Activated CD4-positive, alpha-beta T cell treated with anti-CD3 and anti-CD28 coated beads, Interleukin-2, amount 50 U/mL, for 48 hours (primary cell): ENCODE results near the gene YBX2.

Experiments
- DNase-seq, 2 experiments: peaks; one replicate each; pipeline ENCODE4 v3.0.0-alpha.2; 2020

YBX2 gene

DNA sequence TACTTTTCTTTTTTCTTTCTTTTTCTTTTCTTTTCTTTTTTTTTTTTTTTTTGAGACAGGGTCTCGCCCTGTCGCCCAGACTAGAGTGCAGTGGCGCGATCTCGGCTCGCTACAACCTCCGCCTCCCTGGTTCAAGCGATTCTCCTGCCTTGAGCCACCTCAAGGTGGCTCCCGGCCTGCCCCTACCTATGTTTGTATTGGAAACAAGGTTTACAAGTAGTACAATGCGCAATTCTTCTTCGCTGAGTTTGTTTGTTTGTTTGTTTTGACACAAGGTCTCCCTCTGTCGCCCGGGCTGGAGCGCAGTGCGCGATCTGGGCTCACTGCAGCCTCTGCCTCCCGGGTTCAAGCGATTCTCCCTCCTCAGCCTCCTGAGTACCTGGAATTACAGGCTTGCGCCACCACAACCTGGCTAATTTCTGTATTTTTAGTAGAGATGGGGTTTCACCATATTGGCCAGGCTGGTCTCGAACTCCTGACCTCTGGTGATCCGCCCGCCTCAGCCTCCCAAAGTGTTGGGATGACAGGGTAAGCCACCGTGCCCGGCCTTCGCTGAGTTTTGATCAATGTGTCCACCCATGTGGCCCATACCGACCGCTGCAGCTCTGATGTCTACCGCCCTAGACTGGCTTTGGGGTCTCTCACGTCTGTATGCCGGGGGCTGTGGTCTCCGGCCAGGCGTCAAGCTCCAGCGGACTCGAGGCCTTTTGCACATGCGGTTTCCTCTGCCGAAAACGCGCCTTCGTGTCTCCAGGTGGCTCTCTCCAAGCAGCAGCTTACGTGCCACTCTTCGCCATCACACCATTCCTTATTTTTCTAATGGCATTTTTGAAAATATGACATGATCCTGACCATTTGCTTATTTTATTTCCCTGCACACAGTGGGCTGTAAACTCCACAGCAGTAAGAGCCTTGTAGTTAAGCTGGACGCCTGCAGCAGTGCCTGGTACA is 1.1 kb upstream of the YBX2 start:
- no peak for DNase-seq

DNA sequence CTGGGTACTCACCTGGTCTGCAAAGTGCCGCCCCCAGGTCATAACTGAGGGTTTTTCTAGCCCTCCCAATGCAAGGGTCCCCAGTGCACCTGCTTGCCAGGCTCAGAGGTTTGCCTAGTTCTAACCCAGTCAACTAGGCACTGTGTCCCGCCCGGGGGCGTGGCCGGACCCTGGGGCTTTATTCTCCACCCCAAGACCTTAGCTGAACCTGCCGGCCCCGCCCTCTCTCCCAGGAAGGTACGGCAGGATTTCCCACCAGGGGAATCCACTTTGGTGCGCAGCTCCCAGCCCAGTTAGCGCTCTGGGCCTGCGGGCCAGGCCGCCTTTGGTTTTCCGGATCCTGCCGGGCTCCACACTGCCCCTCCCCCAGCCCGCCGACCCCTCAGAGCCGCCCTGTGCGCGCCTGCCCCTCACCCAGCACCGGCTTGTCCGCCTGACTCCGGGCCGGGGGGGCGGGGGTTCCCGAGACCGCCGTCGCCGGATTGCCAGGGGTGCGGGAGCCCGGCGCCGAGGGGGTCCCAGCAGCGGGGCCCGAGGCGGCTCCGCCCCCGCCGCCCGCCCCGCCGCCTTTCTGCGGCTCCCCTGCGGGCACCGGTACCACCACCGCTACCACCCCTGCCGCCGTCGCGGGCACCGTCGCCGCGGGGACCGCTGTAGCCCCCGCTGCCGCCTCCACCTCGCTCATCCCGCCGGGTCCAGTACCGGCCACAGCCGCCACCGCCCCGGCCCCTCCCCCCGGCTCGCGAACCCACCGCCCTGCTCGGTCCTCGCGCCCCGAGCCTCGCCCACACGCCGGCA is 424 bp downstream of the YBX2 start:
- no peak for DNase-seq

DNA sequence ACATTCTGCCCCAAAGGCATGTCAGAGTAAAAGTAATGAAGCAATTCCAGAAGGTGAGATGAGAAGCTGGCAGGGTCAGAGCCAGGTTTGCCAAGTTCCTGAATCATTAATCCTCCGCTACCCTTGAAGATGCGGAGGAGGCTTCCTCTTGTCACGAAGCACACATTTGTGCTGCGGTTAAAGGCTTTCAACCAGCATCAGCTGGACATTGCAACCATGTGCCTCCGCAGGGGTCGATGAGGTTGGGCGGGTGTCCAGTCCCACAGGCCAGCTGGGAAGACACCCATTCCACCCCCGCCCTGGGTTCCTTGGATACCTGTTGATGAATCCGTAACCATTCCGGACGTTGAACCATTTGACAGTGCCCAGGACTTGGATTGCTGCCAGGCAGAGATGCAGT is 1.3 kb downstream of the YBX2 start:
- no peak for DNase-seq

DNA sequence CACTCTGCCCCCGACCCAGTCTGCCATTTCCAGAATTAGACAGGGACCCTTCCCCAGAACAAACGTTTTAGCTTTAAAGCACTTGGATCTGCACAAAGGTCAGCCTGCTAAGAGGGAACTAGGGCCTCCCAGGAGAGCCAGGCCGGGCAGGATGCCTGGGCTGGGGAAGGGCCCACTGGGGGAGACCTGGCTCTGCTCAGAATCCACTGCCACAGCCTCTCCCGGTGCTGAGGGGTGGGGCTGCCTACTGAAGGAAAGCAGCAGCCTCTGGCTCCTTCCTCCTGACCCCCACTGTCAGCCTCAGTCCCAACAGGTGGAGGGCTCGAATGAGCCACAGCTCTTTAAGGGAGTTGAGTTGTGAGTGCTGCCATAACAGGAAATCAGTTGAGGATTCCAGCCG is 1.7 kb downstream of the YBX2 start:
- no peak for DNase-seq

GRCh38 chr17:7292194-7292593 is 2.2 kb downstream of the YBX2 start:
- no peak for DNase-seq

DNA sequence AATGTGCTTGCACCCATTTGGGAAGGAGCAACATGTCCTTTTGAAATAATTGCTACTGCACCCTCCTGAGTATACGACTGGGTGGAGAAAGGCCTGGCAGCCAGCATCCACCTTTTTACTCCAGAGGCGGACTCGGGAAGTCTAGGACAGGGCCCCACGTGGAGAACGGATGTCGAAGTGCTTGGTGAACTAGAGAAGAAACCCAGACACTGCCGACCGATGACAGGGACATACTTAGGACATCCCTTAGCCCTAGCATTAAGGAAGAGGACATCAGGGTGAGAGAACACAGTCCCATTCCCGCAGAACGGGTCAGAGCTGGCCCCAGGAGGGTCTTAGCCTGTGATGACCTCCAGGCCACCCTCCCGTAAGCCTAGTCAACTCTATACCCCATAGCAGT is 3.8 kb downstream of the YBX2 start:
- DNase-seq, result no peak

- no peak for DNase-seq
Measured at GRCh38 chr17:7290166-7290565, 4.3 kb downstream of the YBX2 start.

DNA sequence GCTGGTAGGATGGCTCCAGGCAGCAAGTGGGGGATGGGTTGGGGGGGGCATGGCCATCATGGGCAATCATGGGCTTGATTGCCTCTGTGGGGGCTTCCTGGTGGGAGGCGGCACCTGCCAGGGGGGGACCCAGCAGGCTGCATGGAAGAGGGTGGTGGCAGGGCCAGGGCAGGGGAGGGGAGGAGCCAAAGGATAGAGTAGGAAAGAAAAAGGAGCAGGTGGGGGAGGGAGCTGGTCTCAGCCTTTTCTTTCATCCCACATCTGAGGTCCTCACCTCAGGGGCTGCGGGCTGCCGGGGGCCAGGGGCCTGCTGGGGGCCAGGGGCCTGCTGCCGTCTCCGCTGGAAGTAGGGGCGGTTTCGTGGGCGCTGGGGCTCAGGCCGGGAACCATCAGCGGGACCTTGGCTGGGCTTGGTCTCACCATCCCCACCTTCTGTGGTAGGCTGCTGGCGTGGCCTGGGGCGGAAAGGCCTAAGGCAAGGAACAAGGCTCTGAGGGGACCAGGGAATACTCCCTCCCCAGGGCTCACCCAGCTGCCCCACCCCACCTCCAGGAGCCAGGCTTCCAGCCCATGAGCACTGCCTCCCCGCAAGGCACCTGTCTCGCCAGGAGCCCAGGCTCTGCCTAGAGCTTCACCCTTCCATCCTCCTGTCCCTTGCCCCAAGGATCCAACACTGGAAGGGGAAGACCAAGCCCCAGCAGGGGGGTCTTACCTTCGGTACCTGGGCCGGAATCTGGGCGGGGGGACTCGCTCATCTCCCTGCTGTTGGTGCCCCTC is 5.0 kb downstream of the YBX2 start:
- DNase-seq, result no peak

DNA sequence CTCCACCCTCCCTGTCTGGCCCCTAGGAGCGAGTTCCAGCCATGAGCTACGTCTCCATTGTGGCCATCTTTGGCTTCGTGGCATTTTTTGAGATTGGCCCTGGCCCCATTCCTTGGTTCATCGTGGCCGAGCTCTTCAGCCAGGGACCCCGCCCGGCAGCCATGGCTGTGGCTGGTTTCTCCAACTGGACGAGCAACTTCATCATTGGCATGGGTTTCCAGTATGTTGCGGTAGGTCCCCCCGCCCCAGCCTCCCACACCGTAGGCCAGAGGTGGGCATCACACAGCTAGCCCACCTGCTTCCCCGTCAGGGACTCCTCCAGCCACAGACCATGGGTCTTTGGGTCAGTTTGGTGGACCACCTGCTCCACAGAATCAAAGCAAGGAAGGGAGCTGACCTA is 8.8 kb downstream of the YBX2 start:
- DNase-seq, result no peak

GRCh38 chr17:7284911-7285310 is 9.5 kb downstream of the YBX2 start:
- DNase-seq, result no peak

DNA sequence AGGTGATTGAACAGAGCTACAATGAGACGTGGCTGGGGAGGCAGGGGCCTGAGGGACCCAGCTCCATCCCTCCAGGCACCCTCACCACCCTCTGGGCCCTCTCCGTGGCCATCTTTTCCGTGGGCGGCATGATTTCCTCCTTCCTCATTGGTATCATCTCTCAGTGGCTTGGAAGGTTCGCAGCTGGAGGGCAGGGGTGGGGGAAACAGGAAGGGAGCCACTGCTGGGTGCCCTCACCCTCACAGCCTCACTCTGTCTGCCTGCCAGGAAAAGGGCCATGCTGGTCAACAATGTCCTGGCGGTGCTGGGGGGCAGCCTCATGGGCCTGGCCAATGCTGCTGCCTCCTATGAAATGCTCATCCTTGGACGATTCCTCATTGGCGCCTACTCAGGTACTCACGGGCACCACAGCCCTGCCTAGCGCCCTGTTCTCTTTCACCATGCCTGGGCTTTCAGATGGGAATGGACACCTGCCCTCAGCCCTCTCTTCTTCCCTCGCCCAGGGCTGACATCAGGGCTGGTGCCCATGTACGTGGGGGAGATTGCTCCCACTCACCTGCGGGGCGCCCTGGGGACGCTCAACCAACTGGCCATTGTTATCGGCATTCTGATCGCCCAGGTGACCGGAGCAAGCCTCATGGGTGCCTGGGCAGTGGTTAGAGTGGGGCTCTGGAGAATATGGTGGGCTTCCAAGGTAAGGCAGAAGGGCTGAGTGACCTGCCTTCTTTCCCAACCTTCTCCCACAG is 10.8 kb downstream of the YBX2 start:
- DNase-seq, result no peak

- no peak for DNase-seq
Measured at GRCh38 chr17:7282752-7283321, 11.6 kb downstream of the YBX2 start.

DNA sequence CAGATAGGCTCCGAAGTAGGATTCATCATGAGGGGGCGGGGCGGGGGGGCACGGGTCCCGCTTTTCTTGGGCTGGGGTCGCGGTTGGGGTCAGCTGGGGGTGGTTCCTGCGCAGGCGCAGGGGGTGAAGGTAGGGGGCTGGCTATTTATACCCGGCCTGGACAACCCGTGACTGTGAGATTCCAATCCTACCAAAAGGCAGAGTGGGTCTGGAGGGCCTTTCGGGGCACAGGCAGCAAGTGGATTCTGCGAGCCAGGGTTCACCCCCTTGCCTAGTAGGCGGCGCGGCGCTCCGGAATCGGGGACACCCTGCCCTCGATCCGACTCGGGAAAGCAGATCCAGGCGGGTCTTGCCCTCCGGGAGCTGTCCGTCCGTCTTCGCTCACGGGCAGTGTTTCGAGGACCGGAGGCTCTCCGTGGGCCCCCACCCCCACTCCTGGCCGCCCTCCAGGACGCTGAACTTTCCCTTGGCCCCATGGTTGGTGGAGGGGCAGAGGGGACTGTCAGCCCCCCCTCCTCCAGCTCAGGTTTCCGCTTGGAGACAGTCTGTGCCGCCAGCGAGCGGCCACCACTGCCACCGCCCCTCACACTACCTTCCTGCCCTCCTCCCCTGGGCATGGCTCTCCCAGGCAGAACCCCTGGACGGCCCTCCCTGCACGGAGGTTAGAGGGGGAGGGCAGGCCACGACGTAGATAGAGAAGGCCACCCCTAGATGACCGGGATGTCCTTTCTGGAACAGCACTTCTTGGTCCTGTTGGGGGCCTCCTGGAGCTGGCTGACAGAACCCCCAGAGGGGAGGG is 12.3 kb downstream of the YBX2 start:
- no peak for DNase-seq

GRCh38 chr17:7281074-7281952 is 13.1 kb downstream of the YBX2 start, which contains the start of gene SLC2A4:
SLC2A4 (plus strand) TSS chr17:7281718; CDS start chr17:7281935, 217 bp downstream.
- peak; percentile 93 to 94 for DNase-seq

GRCh38 chr17:7280519-7281073 is 13.8 kb downstream of the YBX2 start:
- DNase-seq, result peak; percentile 86 to 90

- DNase-seq, result no peak
Measured at GRCh38 chr17:7279448-7279847, 15.0 kb downstream of the YBX2 start.

DNA sequence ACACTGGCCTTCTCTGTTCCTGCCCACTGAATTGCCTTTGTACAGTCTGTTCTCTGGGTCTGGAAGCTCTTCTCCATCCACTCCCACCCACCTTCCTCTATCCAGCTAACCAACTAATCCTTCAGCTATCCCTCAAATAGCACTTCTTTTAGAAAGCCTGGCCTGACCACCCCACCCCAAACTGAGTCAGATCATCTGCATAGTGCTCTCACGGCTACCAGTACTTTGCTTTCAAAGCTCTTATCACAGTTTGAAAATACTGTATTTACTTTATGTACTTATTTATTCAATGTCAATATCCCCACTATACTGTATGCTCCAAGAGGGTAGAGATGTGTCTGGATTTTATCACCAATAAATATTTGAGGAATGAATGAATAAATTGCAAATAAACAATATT is 27.7 kb downstream of the YBX2 start:
- DNase-seq, result no peak

DNA sequence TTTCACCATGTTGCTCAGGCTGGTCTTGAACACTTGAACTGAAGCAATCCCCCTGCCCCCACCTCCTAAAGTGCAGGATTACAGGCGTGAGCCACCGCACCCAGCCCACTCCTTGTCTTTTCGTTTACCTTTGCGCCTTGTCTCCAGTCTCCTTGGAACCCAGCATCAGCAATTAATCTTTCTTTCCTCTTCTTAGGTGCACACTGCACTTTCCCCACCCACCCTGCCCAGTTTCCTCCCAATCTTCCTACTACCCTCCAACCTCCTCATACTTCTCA is 30.7 kb downstream of the YBX2 start:
- no peak for DNase-seq

DNA sequence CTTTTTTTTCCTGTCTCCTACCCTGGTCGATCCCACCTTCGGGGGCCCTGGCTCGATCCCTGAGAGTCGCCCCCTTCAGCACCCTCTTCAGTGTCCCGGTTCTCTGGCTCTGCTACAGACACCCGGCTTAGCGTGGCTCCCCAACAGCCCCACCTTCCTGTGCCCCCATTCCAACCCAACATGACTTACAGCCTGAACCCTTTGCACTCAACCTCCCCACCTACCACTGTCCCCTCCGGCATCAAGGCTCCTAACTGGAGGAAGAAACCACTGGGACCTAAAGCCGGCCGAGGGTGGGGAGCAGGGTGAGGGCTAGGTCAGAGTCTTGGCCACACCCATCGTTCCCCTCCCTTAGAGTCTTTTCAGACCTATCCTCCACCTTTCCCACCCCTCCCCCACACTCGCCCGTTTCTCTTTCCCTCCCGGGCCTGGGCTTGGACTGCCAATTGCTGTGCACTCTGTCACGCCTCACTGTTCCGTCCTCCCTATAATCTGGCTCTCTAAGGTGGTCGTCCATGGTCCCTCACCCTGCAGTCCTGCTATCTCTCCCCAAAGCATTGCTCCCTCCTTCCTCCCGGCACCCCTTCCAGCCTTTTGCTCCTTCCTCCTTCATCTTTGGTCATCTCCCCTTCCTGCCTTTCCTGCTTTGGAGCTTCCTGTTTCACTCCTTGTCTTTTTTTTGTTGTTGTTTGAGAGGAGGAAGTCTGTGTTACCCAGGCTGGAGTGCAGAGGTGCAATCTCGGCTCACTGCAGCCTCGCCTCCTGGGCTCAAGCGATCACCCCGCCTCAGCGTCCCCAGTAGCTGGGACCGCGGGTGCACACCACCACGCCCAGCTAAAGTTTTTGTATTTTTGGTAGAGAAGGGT is 31.3 kb downstream of the YBX2 start:
- DNase-seq, result peak in 1 of 2 experiments; percentile 48
